Testis (tissue), 2 donors: ENCODE data around the gene DHFR.

Experiments used
- CTCF ChIP-seq, 3 experiments: fragments of 450-650 bp in 2 of 3; fragments of 200-600 bp in 1 of 3; sonication (generic) in 1 of 3; IDR thresholded peaks; one replicate each; pipeline ENCODE4 v1.5.1; 2016 to 2019; ENCODE audit warnings: antibody characterized with exemption in 3 of 3, mild to moderate bottlenecking in 2 of 3, moderate library complexity in 1 of 3
- POLR2A ChIP-seq: fragments of 450-650 bp; IDR thresholded peaks from one replicate; pipeline ENCODE4 v1.6.1; 2017; ENCODE audit warnings: antibody characterized with exemption, mild to moderate bottlenecking, moderate library complexity

- TF ChIP-seq POLR2A (no peak), CTCF (IDR thresholded peaks at IDR 0.05) (no peak)
Measured at GRCh38 chr5:80695666-80696065, 40.9 kb upstream of the DHFR start.
